Peyer's patch (tissue), 4 donors: ENCODE data around the gene LITAF.

Experiments
- CTCF ChIP-seq, 6 experiments: fragments of 450-650 bp in 4 of 6; fragments of 200-600 bp in 2 of 6; sonication (generic) in 1 of 6; IDR thresholded peaks; one replicate each; pipeline ENCODE4 v1.5.1; 2017 to 2019; ENCODE audit warnings: antibody characterized with exemption in 6 of 6, mild to moderate bottlenecking in 3 of 6, moderate library complexity in 1 of 6
- POLR2A ChIP-seq, 2 donors: fragments of 450-650 bp; IDR thresholded peaks; one replicate each; pipeline ENCODE4 v1.5.1; 2017; ENCODE audit warnings: antibody characterized with exemption in 2 of 2, mild to moderate bottlenecking in 2 of 2, moderate library complexity in 2 of 2

GRCh38 chr16:11614587-11615175, 28.0 kb upstream of the LITAF start:
- no peak for TF ChIP-seq POLR2A (IDR thresholded peaks at IDR 0.05)
- no peak for TF ChIP-seq CTCF (IDR thresholded peaks at IDR 0.05)
